Femur (tissue), 1 donor: ENCODE results near the gene SZRD1.
A peak's percentile ranks its signal among the peaks of the same experiment; 100 is the strongest.

Source experiments
- DNase-seq: peaks from one replicate; pipeline ENCODE4 v3.0.0-alpha.2; 2017

SZRD1 gene

GRCh38 chr1:16367968-16368890 is 1.2 kb downstream of the SZRD1 start:
- DNase-seq, result peak; percentile 56

GRCh38 chr1:16369821-16370220 is 2.8 kb downstream of the SZRD1 start:
- no peak for DNase-seq

- no peak for DNase-seq
Measured at GRCh38 chr1:16371725-16372124, 4.7 kb downstream of the SZRD1 start.

- peak; percentile 52 for DNase-seq
Measured at GRCh38 chr1:16372535-16373285, 5.7 kb downstream of the SZRD1 start.

GRCh38 chr1:16374266-16374665 is 7.2 kb downstream of the SZRD1 start:
- no peak for DNase-seq

- DNase-seq, result no peak
Measured at GRCh38 chr1:16375521-16376340, 8.7 kb downstream of the SZRD1 start.

GRCh38 chr1:16376971-16377370 is 9.9 kb downstream of the SZRD1 start:
- no peak for DNase-seq

GRCh38 chr1:16378443-16378842 is 11.4 kb downstream of the SZRD1 start:
- DNase-seq, result no peak

GRCh38 chr1:16380868-16381267 is 13.8 kb downstream of the SZRD1 start:
- no peak for DNase-seq

- DNase-seq, result no peak
Measured at GRCh38 chr1:16383888-16384287, 16.8 kb downstream of the SZRD1 start.

GRCh38 chr1:16385659-16386453 is 18.8 kb downstream of the SZRD1 start:
- DNase-seq, result no peak

GRCh38 chr1:16386454-16387113 is 19.5 kb downstream of the SZRD1 start:
- DNase-seq, result peak; percentile 48

- peak; percentile 57 for DNase-seq
Measured at GRCh38 chr1:16387201-16388188, 20.5 kb downstream of the SZRD1 start.

- no peak for DNase-seq
Measured at GRCh38 chr1:16391411-16391810, 24.4 kb downstream of the SZRD1 start.

- peak; percentile 38 for DNase-seq
Measured at GRCh38 chr1:16392740-16393569, 25.9 kb downstream of the SZRD1 start.

- DNase-seq, result no peak
Measured at GRCh38 chr1:16393570-16394521, 26.8 kb downstream of the SZRD1 start.

GRCh38 chr1:16394977-16395376 is 27.9 kb downstream of the SZRD1 start:
- DNase-seq, result no peak

GRCh38 chr1:16396591-16396990 is 29.5 kb downstream of the SZRD1 start:
- DNase-seq, result peak; percentile 55
